DMS153 treated with DMSO at 0.1 percent for 48 hours (cell line): ENCODE data around the gene BRMS1.
"Not testable (repeated sequence)": the region's sequence is repeated elsewhere in the genome, so short reads cannot be mapped to it uniquely, and the experiment has no call there.

Experiments
- DNase-seq: peaks from one replicate; lab custom pipeline; 2025; ENCODE audit not compliant: unreplicated experiment; lab: John Stamatoyannopoulos, UW

Gene BRMS1

DNA sequence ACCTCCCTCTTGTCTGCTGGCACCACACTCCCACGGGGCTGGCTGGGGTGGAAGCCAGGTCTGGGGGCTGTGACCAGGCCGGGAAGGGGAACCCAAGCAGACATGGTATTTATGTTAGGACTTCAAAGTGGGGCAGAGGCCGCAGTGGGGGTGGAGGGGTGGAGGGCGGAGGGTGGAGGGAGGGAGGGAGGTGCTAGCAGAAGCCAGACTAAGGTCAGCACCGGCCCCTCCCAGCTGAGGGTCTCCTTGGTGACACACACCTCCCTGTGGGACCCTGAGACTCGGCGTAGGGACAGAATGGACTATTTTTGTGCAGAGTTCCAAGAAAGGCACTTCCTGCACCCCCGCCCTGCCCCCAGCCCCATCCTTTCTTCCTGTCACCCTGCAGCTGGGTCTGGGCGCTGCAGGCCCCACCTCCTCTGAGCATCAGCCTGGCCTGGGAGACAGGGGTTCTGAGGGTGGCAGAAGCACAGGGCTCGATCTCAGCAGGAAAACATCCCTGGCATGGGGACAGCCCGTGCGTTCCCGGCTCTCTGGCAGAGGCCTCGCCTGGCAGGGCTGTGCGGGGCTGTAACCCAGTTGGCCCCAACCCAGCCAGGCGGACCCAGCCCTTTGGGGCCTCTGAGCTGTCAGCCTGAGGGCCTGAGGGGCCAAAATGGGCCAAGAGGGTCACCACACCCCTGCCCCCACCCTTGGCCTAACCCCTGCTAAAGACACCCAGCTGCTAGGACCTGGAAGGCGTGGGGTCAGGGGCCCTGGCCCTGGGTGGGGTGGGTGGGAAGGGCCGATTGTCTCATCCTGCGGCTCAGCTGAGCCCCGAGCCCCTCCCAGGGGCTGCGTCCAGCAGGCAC, 18.4 kb downstream of the BRMS1 start:
- no peak for DNase-seq

GRCh38 chr11:66325263-66325671, 19.6 kb downstream of the BRMS1 start:
- no peak for DNase-seq

- DNase-seq = no peak
These were observed 20.2 kb downstream of the BRMS1 start for GRCh38 chr11:66324664-66325063.

DNA sequence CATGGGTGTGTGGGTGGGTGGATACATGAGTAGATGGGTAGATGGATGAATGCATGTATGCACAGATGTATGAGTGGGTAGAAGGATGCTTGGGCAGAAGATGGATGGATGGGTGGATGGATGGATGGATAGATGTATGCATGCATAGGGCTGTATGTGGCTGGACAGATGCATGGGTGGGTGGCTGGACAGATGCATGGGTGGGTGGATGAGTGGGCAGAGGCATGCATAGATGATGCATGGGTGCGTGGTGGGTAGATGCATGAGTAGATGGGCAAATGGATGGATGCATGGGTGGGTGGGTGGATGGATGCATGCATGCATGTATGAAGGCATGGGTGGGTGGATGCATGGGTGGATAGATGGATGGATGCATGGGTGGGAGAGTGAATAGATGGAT, 21.2 kb downstream of the BRMS1 start:
- DNase-seq = no peak

GRCh38 chr11:66322732-66323427, 22.0 kb downstream of the BRMS1 start:
- no peak for DNase-seq

GRCh38 chr11:66321606-66322005, 23.3 kb downstream of the BRMS1 start:
- no peak for DNase-seq

DNA sequence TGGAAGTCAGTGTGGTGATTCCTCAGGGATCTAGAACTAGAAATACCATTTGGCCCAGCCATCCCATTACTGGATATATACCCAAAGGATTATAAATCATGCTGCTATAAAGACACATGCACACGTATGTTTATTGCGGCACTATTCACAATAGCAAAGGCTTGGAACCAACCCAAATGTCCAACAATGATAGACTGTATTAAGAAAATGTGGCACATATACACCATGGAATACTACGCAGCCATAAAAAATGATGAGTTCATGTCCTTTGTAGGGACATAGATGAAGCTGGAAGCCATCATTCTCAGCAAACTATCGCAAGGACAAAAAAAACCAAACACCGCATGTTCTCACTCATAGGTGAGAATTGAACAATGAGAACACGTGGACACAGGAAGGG, 24.2 kb downstream of the BRMS1 start:
- DNase-seq = not testable (repeated sequence)

- DNase-seq = not testable (repeated sequence)
These were observed 24.6 kb downstream of the BRMS1 start for GRCh38 chr11:66320289-66320688.

GRCh38 chr11:66318600-66318970, 26.3 kb downstream of the BRMS1 start:
- DNase-seq = no peak

GRCh38 chr11:66317723-66318599, 26.9 kb downstream of the BRMS1 start:
- DNase-seq = no peak

DNA sequence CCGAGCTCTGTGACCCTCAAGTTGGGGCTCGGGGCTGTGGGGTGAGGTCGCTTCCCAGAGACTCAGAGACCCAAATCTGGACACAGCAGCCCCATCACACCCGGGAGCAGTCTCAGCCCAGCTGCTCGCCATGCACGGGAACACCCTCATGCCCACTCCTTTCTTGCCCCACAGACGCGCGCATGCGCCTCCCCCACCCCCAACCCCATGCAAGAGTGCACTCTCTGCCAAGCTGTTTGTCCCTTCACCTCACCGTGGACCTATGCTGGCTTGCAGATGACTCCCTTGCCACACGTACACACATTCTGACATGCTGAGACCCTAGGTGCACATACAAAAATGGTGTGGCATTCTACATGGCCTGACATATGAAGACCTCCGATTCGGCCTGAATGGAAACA, 27.6 kb downstream of the BRMS1 start:
- no peak for DNase-seq

DNA sequence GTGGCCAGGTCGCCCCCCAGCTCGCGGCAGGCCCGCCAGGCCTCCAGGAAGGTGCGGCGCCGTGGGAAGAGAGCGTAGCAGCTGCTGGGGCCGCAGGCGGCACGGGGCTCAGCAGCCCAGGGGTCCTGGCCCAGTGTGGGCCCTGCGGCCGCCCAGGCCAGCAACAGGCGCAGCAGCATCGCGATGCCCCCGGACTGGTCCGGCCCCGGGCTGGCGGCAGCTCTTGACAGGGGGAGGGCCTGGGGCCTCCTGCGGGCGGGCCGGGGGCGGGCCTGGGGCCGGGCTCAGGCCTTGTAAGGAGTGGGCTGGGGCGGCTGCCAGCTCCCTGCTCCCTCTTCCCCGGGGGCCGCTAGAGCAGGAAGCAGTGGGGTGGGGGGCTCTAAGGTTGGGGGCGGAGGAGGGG, 28.1 kb downstream of the BRMS1 start, which contains the start of gene CD248:
TSS of gene CD248 (minus strand) at position 196 of the 403 bp plus-strand sequence. CDS start at position 179, 17 bp downstream.
- DNase-seq = no peak

GRCh38 chr11:66315921-66316811, 28.7 kb downstream of the BRMS1 start:
- no peak for DNase-seq

- no peak for DNase-seq
These were observed 29.4 kb downstream of the BRMS1 start for GRCh38 chr11:66315498-66315885.

- DNase-seq = no peak
These were observed 30.1 kb downstream of the BRMS1 start for GRCh38 chr11:66314561-66315497.

DNA sequence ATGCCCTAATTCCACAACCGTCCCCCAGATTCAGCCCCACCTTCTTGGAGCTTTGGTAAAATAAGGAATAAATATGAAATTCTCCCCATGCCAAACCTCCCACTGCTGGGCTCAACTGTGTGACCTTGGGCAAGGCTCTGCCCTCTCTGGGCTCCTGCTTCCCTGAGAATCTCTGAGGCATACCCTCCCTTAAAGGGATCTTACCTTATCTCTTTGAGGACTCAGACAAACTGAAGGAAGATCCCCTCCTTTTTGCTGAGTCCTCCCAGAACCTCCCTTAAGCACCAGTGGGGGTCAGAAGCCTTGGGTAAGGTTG, 30.8 kb downstream of the BRMS1 start:
- no peak for DNase-seq

DNA sequence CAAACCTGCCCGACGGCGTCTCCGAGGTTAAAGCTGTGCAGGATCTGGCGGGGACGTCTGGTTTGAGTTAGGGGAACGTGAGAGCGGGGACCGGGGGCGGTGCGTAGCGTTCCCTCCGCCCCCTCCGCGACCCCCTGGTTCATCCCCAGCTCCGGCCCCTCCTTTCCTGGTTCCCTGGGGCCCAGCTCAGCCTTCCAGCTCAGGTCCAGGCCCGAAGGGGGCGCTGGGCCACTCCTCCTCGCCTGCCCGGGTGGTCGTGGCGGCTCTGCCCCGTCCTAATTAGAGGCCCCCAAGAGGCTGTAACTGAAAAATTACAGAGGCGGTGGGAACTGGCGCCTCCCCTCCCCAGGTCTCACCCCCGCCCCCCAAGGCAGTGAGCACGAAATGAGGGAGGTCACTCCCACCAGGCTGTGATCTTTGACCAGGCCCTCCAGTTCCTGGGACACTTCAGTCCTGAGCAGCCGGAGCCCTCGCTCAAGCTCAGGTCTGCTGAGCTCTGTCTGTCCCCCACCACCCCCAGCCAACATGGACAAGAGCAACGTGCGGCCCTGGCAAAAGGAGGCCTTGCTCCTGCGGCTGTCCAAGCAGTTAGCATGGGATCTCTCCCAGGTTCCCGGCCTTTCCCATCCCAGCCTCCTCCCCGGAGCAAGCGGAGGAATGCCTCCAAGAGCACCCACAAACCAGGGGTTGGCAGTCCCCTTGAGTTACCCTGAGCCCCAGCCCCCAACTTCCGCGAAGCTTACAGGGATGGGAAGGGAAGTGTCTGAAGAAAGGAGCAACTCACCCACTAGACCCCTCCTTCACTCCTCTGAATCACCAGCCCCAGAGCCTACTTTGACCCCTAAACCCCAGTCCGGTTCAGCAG, 31.4 kb downstream of the BRMS1 start:
- no peak for DNase-seq

DNA sequence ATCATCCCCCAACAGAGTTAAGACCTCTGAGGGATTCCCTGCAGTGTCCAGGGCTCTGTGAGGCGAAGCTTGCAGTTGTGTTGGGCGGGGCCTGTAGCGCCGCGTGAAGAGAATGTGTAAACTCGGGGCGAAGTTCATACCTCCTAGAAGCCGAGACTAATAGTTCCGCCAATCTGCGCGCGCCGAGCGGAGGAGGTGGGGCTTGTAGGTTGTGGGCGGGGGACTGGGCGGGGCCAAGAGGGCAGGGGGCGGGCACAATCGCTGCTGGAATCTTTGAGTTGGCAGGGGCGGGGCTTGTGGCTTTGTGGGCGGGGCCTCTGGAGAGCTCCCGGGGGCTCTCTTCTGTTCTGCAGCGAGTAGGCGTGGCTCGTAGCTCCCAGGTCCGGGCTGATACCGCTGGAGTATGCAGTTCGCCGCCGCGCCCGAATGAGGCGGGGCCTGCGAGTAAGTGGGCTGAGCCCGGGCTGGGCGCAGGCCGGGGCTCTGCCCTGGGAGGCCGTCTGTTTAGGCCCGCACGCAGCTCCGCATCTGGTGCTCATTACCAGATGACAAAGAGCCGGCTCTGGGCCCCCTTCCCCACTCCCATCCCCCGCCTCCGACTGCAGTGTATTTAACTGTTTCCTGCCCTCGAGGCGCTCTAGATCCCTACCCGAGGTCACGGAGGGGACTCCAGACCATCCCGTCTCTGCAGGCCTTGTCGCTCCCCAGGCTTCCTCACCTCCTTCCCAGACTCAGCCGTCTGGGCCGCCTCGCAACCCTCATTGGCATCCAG, 32.2 kb downstream of the BRMS1 start:
- peak; percentile 94 for DNase-seq
